ENCODE measurements around the gene BNC2. TPM values are rescaled to one million over a fixed set of nuclear protein-coding genes. Genes with fewer than 3 reads are reported as not detected.

The BNC2 gene
- total RNA-seq, 1 experiment from 2014 or later: 43.6 TPM

DNA sequence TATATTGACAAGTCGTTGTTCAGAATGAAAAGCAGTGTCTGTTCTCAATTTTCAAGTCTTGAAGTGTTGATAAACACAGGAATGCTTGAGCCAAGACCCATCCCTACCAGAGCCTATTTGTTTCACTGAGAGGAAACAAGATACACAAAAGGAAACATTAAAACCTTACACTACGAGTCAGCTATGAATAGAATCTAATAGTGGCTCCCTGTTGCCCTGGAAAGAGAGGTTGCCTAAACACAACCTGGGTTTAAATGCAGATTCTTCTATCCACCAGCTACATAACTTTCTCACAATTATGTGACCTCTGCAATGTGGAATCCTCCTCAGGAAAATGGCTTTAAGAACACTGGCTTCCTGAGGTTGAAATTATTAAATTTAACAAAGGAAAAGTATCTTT lies 29.1 kb upstream of the BNC2 start:
- no peak overlapping the region for H3K14ac ChIP-seq (ENCODE audit: insufficient read depth, low read length)
- H2BK20ac ChIP-seq (ENCODE audit: low read depth, low read length, poor library complexity, severe bottlenecking): no peak overlapping the region
- Mint-ChIP-seq H3K27me3 (ENCODE audit: low read depth) (no peaks in the 10 kb centered on the region), H3K4me1 (peaks cover 4 to 7% of the 10 kb centered on the region in 2 experiments; a peak in 2 of 4 replicates), H3K9me3 (peaks cover 0 to 3% of the 10 kb centered on the region in 2 experiments; a peak in 3 of 5 replicates), H3K27ac (no peak overlapping the region), H3K4me3 (no peak overlapping the region), H3K36me3 (ENCODE audit: insufficient read depth in 1 of 3, low read depth in 3 of 3) (0 out of 7 replicates have a peak, but pooled peaks cover 0 to 1% (median 0%) of the 10 kb centered on the region in 3 experiments)
- no peak overlapping the region for H2AK5ac ChIP-seq (ENCODE audit: insufficient read length, low read length)
- H2AFZ ChIP-seq (ENCODE audit: low read length): no peak overlapping the region
- H4K20me1 ChIP-seq (ENCODE audit: control insufficient read depth, insufficient read depth, insufficient read length): no peaks in the 10 kb centered on the region
- no peak overlapping the region for H3K4me2 ChIP-seq (ENCODE audit: insufficient read depth, insufficient read length, low read length)
- no peak overlapping the region for H3K27ac ChIP-seq (ENCODE audit: insufficient read length, low read depth, low read length)
- H3K4me1 ChIP-seq (ENCODE audit: insufficient read depth, low read length): 0 out of 2 replicates have a peak, but pooled peaks cover 4% of the 10 kb centered on the region
- H3K9me3 ChIP-seq (ENCODE audit: control insufficient read depth, low read depth, low read length): no peaks in the 10 kb centered on the region
- H3T11ph ChIP-seq (ENCODE audit: low read length): no peak overlapping the region
- H3K23me2 ChIP-seq (ENCODE audit: insufficient read length, low read depth, low read length, poor library complexity, severe bottlenecking): no peaks in the 10 kb centered on the region
- H2BK12ac ChIP-seq (ENCODE audit: insufficient read length, low read depth, low read length): no peak overlapping the region
- H2BK15ac ChIP-seq (ENCODE audit: low read depth, low read length): no peak overlapping the region
- no peak overlapping the region for H3K9ac ChIP-seq (ENCODE audit: extremely low read depth, insufficient read length, low read length)
- H2BK5ac ChIP-seq (ENCODE audit: insufficient read length, low read length): no peak overlapping the region
- H3K23ac ChIP-seq (ENCODE audit: insufficient read length, low read depth, low read length): no peak overlapping the region
- H3K79me1 ChIP-seq (ENCODE audit: insufficient read depth, low read depth, low read length, poor library complexity, severe bottlenecking): no peaks in the 10 kb centered on the region
- no peak overlapping the region for H4K5ac ChIP-seq (ENCODE audit: insufficient read length, low read depth, low read length)
- H4K8ac ChIP-seq (replicated peaks; ENCODE audit: insufficient read length, low read depth, low read length): no peak overlapping the region
- no peaks in the 10 kb centered on the region for H3K79me2 ChIP-seq (ENCODE audit: insufficient read depth, low read length)
- no peaks in the 10 kb centered on the region for H3K27me3 ChIP-seq (ENCODE audit: insufficient read depth, low read length)
- H4K91ac ChIP-seq (ENCODE audit: insufficient read length, low read depth, low read length): no peak overlapping the region
- DNase-seq: no peak
- H3K18ac ChIP-seq (ENCODE audit: insufficient read length, low read depth, low read length): no peak overlapping the region
- TF ChIP-seq, protein P1, sequence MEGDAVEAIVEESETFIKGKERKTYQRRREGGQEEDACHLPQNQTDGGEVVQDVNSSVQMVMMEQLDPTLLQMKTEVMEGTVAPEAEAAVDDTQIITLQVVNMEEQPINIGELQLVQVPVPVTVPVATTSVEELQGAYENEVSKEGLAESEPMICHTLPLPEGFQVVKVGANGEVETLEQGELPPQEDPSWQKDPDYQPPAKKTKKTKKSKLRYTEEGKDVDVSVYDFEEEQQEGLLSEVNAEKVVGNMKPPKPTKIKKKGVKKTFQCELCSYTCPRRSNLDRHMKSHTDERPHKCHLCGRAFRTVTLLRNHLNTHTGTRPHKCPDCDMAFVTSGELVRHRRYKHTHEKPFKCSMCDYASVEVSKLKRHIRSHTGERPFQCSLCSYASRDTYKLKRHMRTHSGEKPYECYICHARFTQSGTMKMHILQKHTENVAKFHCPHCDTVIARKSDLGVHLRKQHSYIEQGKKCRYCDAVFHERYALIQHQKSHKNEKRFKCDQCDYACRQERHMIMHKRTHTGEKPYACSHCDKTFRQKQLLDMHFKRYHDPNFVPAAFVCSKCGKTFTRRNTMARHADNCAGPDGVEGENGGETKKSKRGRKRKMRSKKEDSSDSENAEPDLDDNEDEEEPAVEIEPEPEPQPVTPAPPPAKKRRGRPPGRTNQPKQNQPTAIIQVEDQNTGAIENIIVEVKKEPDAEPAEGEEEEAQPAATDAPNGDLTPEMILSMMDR (conservative IDR thresholded peaks at IDR 0.05): no peak
- no CpG with 5 or more reads among the region's 2 CpGs for WGBS (ENCODE audit: extremely low coverage, insufficient read length, low lambda C conversion rate)
- H2BK120ac ChIP-seq (ENCODE audit: low read depth, low read length, poor library complexity, severe bottlenecking): no peak overlapping the region
- no peak overlapping the region for H3K56ac ChIP-seq (ENCODE audit: insufficient read length, low read depth, low read length)
- no peak overlapping the region for H3K4ac ChIP-seq (ENCODE audit: low read depth, low read length)

All from H9 (cell line).